Testis (tissue), 3 donors: ENCODE results near the gene ENTPD2. TPM values are rescaled to one million over a fixed set of nuclear protein-coding genes. Genes with fewer than 3 reads are reported as not detected.

Experiments used
- DNase-seq: peaks from one replicate; pipeline ENCODE4 v3.0.0-alpha.2; 2019
- H3K27ac ChIP-seq, 2 donors: fragments of 200-600 bp; sonication (generic); one replicate each; pipeline ENCODE4 v1.5.1; 2019
- H3K27me3 ChIP-seq: fragments of 200-600 bp; sonication (generic); one replicate; pipeline ENCODE4 v1.5.1; 2019
- H3K36me3 ChIP-seq: fragments of 200-600 bp; sonication (generic); one replicate; pipeline ENCODE4 v1.5.1; 2017; ENCODE audit warnings: low read depth; ENCODE audit errors: missing control alignments
- H3K4me1 ChIP-seq: fragments of 200-600 bp; sonication (generic); one replicate; pipeline ENCODE4 v1.5.1; 2019
- H3K4me3 ChIP-seq, 2 donors: fragments of 200-600 bp; sonication (generic); one replicate each; pipeline ENCODE4 v1.5.1; 2017 to 2019
- H3K9me3 ChIP-seq: fragments of 200-600 bp; sonication (generic); one replicate; pipeline ENCODE4 v1.5.1; 2017
- POLR2A ChIP-seq: fragments of 450-650 bp; IDR thresholded peaks from one replicate; pipeline ENCODE4 v1.6.1; 2017; ENCODE audit warnings: antibody characterized with exemption, mild to moderate bottlenecking, moderate library complexity
- WGBS, 2 donors: methylation state at CpG; one replicate each; pipeline ENCODE4 v1.1.5; 2018; 5-methylcytosine and 5-hydroxymethylcytosine counted together
- intact Hi-C: fragments of 100-400 bp; cut with DNase I; formaldehyde crosslinking; loops from one replicate; pipeline ENCODE4 v1.15.1; 2023; ENCODE audit warnings: low total_unique reads
- polyA plus RNA-seq: library from polyadenylated mRNA; stranded (reverse); fragments of 350-450 nt; fragmentation: Illumina TruSeq; extraction: RNeasy Lipid Tissue Mini Kit (QIAGEN cat#74804); gene quantifications from one replicate; pipeline ENCODE4 v1.2.3, GENCODE V29; 2014; ENCODE audit warnings: low read depth, low replicate concordance; ENCODE audit not compliant: insufficient read depth
- total RNA-seq, 2 donors: library from RNA; depleted of rRNA; stranded (reverse); fragments of >200 nt; gene quantifications; one replicate each; pipeline ENCODE4 v1.2.3, GENCODE V29; 2016
- TF ChIP-seq, protein P1 (sequence below), 3 experiments: fragments of 450-650 bp in 2 of 3; fragments of 200-600 bp in 1 of 3; sonication (generic) in 1 of 3; IDR thresholded peaks; one replicate each; pipeline ENCODE4 v1.5.1; 2016 to 2019; ENCODE audit warnings: antibody characterized with exemption in 3 of 3, mild to moderate bottlenecking in 2 of 3, moderate library complexity in 1 of 3

The ENTPD2 gene
- total and polyA plus RNA-seq, 3 donors from 2014 or later: 5.7 to 9.6 (median 8.5) TPM

DNA sequence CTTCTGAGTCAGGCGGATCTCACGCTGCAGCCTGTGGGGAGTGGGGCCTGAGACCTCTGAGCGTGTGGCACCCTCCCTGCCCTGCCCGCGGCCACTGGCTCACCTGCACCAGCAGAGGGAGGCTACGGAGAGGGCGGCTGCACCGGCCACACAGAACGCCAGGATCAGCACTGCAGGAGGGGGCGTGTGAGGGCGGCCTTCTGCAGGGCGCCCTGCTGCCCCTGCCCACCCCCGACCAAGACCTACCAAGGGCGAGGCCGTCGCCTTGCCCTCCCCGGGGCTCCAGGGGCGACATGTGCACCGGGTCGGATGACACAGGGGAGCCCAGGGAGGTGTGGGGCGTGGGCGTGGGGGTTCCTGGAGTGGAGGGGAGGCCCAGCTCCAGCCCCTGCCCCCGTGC is 13.3 kb downstream of the ENTPD2 start:
- H3K27me3 ChIP-seq: no peaks in the 10 kb centered on the region
- 86% methylated on average over 23 of the region's 23 CpGs; no CpG with 5 or more reads in 1 of the 2 donors for WGBS, 2 donors
- no peaks in the 10 kb centered on the region for H3K9me3 ChIP-seq
- no peaks in the 10 kb centered on the region for H3K36me3 ChIP-seq
- intact Hi-C loops: no loop called here
- TF ChIP-seq POLR2A: no peak
- TF ChIP-seq, protein P1, sequence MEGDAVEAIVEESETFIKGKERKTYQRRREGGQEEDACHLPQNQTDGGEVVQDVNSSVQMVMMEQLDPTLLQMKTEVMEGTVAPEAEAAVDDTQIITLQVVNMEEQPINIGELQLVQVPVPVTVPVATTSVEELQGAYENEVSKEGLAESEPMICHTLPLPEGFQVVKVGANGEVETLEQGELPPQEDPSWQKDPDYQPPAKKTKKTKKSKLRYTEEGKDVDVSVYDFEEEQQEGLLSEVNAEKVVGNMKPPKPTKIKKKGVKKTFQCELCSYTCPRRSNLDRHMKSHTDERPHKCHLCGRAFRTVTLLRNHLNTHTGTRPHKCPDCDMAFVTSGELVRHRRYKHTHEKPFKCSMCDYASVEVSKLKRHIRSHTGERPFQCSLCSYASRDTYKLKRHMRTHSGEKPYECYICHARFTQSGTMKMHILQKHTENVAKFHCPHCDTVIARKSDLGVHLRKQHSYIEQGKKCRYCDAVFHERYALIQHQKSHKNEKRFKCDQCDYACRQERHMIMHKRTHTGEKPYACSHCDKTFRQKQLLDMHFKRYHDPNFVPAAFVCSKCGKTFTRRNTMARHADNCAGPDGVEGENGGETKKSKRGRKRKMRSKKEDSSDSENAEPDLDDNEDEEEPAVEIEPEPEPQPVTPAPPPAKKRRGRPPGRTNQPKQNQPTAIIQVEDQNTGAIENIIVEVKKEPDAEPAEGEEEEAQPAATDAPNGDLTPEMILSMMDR (IDR thresholded peaks at IDR 0.05): no peak
- H3K27ac ChIP-seq: no peak overlapping the region
- DNase-seq: no peak
- H3K4me1 ChIP-seq: peaks cover 10% of the 10 kb centered on the region
- no peak overlapping the region for H3K4me3 ChIP-seq

DNA sequence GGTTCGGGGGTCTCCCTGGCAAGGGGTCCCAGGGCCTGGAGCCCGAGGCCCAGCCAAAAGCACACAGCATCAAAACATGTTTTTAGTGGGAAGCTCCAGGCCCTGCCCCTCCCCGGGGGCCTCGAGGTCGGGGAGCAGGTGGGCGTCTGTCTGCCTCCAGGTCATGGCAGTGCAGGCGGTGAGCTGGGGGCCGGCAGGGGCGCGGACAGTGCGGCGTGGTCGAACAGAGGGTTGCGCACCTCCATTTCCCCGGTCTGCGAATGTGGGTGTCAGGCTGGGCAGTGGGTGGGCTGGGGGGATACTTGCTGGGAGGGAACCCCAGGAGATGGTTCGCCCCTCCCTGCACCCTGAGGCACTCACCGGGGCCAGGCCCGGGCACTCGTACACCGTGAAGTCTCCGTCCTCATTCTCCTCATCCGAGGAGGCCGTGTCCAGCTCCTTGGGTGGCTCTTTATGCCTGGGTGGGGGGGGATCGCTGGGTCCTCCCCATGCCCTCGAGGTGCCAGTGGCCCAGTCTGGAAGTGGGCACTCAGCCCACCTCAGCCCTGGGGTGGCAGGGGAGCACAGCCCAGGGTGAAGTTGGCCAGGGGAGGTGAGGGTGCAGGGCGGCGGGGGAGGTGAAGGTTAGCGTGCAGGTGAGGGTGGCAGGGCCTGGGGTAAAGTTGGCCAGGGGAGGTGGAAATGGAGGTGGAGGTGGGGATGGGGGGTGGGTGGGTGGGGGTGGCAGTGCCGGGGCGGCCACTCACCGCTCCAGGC is 14.1 kb downstream of the ENTPD2 start:
- no peak for DNase-seq
- no peaks in the 10 kb centered on the region for H3K27me3 ChIP-seq
- 80 to 90% methylated on average over 4 to 32 of the region's 32 CpGs for WGBS, 2 donors
- H3K27ac ChIP-seq: no peak overlapping the region
- intact Hi-C loops: loop anchor here (10.0 kb wide), 1 partner anchor 205 kb away; no protein-coding TSS in a partner anchor
- H3K4me1 ChIP-seq: peaks cover 14% of the 10 kb centered on the region
- no peak for TF ChIP-seq POLR2A
- TF ChIP-seq, protein P1 (IDR thresholded peaks at IDR 0.05): no peak
- H3K9me3 ChIP-seq: no peaks in the 10 kb centered on the region
- H3K36me3 ChIP-seq: no peaks in the 10 kb centered on the region
- H3K4me3 ChIP-seq: no peak overlapping the region

DNA sequence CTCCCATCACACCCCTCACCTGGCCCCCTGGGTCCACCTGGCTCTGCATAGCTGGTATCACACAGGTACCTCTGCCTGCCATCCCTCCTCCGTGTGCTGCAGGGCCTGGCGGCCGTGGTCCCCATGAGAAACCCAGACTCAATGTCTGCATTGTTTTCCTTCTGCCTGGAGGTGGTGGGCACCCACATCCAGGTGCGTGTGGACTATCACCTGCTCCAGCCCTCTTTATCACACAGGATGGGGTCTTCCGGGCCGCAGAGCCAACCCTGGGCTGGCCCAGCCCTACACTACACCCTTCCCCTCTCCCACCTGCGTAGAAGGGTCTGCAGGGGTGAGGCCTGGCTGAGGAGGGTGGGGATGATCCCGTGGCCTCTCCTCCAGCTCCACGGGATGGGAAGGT is 14.9 kb downstream of the ENTPD2 start:
- Histone ChIP-seq H3K4me1 (peaks cover 11% of the 10 kb centered on the region), H3K9me3 (no peaks in the 10 kb centered on the region), H3K27ac (no peak overlapping the region), H3K4me3 (no peak overlapping the region), H3K27me3 (no peaks in the 10 kb centered on the region), H3K36me3 (no peaks in the 10 kb centered on the region)
- TF ChIP-seq, protein P1 (IDR thresholded peaks at IDR 0.05): no peak
- no peak for TF ChIP-seq POLR2A
- WGBS, 2 donors: 91 to 97% methylated on average over 7 to 9 of the region's 9 CpGs
- intact Hi-C loops: loop anchor here (10.0 kb wide), 1 partner anchor 204 kb away; no protein-coding TSS in a partner anchor
- DNase-seq: no peak

- intact Hi-C loops: loop anchor here (10.0 kb wide), 1 partner anchor 203 kb away; no protein-coding TSS in a partner anchor
- Histone ChIP-seq H3K27me3 (no peaks in the 10 kb centered on the region), H3K4me1 (peaks cover 11% of the 10 kb centered on the region), H3K9me3 (no peaks in the 10 kb centered on the region), H3K4me3 (no peak overlapping the region), H3K36me3 (no peaks in the 10 kb centered on the region), H3K27ac (no peak overlapping the region)
- WGBS, 2 donors: 84 to 92% methylated on average over 10 of the region's 10 CpGs
- DNase-seq: no peak
- TF ChIP-seq POLR2A: no peak
- TF ChIP-seq, protein P1 (IDR thresholded peaks at IDR 0.05): no peak
Measured at GRCh38 chr9:137037483-137037882, 16.4 kb downstream of the ENTPD2 start.
